Brain pericyte (primary cell): ENCODE measurements around the gene DCDC2C.

Experiments used
- DNase-seq: peaks from one replicate; pipeline ENCODE4 v3.0.0-alpha.2; 2012; ENCODE audit warnings: low read depth, low spot score

DCDC2C gene

DNA sequence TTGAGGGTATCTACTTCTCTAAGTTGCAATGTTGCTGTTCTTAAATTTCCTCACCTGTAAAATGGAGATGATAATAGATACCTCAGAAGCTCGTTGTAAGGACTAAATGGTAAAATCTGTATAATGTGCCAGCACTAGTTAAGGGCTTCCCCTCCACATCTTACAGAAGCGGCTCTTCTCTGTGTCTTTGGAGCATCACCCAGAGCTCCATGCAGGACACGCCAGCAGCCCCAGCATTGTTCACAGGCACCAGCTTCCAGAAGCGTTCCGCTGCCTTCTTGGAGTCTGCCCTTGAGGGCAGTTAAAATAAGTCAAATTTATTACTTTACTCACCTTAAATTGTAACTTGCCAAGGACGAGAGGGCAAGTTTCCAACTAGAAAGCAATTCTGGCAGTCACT is 5.8 kb downstream of the DCDC2C start:
- DNase-seq: no peak

DNA sequence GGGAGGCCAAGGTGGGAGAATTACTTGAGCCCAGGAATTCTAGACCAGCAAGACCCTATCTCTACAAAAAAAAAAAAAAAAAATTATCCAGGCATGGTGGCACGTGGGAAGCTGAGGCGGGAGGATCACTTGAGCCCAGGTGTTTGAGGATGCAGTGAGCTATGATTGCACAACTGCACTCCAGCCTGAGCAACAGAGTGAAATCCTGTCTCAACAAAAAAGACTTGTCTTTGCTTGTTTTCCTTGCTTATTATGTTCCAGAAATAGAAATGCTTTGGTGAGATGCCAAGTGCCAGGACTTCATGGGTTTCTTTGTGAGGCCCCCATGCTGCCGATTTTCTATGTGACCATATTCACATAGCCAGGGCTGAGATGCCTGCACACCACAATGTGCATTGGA is 9.0 kb downstream of the DCDC2C start:
- no peak for DNase-seq

DNA sequence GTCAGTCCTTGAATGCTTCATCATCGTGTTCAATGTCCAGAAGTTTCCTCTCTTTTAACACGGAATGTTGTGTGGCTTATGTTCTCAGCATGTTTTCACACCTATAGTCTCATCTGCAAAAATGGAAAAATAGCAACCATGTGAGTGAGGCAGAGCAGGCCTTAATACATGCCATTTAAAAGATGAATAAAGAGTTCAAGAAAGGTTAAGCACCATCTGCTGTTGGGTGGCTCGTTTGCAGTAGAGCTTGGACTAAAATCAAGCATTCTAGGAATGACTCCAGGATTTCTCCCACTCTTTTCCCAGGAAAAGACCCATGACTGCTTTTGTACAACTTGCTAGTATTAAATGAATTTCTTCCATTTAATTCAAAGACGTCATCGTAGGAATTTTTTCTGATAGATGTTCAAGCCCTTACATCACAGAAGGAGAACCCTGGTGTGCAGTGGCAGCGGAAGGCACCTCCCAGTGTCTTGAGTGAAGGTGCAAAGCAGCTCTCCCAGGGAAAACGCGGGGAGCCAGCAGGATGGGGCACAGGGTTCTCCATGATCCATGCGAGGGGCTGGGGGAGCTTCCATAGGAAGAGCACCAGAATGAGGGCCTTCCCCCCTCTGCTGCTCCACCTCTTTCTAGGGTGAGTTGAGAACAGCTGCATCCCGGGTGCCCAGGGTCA is 9.6 kb downstream of the DCDC2C start:
- no peak for DNase-seq

DNA sequence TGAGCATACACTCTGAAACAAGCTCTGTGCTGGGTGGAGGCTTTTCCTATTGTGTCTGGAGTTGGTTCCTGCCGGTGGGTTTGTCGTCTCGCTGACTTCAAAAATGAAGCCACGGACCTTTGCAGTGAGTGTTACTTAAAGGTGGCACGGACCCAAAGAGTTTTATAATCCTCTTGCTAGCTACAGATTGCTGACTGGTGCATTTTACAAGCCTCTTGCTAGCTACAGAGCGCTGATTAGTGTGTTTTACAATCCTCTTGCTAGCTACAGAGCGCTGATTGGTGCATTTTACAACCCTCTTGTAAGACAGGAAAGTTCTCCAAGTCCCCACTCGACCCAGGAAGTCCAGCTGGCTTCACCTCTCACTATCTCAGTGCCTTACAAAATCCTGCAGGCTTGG is 15.3 kb downstream of the DCDC2C start:
- DNase-seq: no peak

DNA sequence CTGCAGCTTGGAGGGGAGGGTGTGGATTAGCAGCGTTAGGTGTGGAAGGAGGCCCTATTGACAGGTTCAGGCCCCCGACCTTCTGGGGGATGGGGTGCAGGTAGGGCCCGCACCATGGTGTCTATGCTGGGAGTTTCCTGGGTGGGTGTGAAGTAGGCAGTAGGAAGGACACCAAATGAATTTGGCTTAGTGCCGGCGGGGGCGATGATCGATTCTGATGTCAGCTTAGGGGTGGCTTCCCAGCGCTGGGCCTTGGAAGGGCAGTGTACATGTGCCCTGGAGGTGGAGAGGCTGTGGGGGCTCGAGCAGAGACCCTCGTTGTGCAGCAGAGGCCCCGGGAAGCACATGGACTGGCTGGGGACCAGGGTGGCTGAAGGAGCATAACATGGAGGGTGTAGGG is 21.6 kb downstream of the DCDC2C start:
- DNase-seq: no peak

DNA sequence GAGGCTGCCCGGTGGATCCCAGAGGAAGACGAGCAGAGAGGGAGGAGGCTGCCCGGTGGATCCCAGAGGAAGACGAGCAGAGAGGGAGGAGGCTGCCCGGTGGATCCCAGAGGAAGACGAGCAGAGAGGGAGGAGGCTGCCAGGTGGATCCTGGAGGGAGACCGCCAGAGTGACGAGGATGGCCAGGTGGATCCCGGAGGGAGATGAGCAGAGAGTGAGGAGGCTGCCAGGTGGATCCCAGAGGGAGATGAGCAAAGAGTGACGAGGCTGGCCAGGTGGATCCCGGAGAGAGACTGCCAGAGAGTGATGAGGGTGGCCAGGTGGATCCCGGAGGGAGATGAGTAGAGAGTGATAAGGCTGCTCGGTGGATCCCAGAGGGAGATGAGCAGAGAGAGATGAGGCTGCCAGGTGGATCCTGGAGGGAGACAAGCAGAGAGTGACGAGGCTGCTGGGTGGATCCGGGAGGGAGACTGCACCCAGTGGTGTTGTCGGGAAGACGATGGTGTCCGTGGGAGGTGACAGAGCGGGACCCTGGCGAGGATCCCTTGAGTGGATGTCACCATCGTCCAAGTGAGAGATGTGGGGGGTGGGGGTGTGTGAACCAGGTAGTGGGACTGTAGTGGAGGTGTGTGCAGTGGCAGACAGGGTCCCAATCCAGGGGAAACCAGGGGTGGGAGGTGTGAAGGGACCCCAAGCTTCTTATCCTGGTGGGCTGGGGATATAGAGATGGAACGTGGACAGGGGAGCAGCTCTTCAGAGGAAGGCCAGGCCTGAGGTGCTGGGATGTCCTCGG is 22.3 kb downstream of the DCDC2C start:
- DNase-seq: no peak

DNA sequence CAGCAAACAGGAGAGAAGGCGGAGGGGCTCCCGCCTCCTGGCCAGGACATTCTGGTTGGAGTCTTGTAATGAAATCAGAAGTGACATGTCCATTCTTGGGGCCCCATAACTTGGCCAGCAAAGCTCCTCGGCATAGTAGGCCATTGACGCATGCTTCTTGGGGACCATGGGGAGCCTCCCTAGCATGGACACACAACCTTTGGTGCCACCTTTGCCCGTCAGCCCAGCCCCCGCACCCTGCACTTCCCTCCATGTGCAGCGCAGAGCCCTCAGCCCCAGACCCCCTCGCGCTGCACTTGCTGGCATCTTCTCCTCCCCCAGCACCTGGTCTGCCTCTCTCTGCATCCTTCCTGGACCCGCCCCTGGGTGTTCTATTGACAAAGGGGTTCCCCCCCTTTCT is 23.1 kb downstream of the DCDC2C start:
- DNase-seq: no peak

DNA sequence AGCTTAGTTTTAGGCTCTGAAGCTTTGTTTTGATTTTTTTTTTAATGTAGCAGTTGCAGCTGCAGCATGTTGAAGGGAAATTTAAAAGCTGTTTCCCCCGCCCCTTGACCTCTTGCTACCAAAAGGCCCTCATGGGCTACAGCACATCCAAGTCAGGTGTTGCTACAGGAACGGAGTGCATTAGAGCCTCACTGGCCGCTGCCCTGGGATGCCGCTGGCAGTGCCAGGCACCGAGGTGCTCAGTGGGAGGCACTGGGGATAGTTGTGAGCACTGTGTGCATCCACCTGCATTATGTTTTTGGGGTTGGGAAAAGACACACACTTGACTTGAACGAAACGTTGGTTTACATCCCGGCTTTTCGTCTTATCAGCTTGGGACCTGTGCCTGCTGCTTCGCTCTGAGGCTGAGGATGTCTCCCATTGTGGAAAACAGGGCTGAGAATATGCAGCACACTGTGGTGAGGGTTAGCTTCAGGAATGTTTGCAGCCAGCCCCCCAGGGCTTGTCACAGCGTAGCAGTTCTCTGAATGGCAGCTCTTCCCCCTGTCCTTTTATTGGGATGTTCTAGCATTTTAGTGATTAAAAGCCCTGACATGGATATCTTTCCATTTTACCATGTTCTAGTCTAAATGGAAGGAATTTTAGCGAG is 24.1 kb downstream of the DCDC2C start:
- DNase-seq: no peak

DNA sequence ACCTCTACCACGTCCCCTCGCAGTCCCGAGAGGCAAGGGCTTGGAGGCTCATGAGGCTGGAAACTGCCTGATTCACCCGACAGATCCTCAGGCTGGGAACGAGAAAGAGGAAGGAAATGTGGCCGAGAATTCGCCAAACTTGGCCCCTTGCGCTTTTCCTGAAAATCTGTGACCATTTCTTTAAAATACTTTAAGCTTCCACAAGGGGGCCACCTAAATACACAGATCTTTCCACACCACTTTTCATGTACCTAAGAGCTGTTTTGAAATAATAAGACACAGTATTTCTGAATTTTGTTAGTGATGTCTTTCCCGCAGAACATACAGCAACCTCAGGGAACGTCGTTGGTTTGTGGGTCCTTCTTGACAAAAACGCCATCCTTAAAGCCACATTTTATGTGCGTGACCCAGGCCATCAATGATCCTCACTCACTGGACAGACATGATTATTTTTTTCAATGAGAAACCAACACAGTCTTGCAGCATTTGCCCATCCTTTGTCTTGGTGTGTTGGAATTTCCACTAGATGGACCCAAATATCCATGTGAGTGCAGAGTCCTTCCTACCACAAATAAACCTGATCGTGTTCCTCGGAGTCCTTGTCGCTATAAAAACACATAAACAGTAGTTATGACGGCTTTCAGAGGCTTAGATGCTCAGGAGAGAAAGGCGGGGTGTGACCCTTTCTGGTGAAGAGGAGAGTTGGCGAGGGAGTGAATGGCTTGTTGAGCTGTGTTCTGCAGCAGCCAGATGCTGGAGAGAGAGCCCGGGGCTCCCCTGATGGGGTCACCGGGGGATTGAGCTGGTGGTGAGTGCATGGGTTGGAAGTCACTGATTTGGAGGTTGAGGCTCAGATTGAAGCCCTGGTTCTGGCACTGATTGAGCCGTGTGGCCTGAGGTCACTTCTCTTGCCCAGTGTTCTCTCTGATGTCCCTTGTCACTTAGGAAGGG is 25.0 kb downstream of the DCDC2C start:
- DNase-seq: peak; percentile 17

DNA sequence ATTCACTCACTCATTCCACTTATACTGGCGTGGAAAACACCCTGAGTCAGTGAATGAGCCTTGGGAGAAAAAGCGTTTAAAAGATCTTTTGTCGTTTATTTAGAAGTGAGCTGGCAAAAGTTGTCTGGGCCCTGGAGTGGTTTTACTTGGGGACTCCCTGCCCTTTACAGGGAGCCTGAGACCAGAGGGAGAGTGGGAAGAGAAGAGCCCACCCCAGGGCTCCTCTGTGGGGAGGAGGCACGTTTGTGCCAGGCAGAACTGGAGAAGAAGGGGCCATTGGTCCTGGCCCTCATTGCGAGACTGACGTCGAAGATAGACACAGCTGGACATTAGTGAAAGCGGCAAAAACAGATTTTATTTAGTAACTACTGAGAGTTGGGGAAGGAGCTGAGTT is 25.7 kb downstream of the DCDC2C start:
- DNase-seq: no peak

DNA sequence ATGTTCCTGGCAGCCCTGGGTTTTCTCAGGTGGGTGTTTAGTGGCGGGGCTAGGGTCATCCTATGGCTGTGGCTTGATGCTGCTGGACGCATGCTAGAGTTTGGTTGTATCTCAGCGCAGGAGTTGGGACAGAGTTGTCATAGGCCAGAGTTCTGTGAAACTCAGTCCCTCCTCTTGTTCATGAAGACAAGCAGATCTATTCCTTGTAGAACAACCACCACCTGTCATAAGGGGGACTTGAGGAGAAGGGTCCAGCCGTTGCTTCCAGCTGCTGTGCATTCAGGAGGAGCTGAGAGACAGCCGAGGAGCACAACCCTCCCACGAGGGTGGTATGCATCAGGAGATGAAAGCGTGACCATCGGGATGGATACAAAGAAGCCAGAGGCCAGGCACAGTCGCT is 26.4 kb downstream of the DCDC2C start:
- DNase-seq: no peak

DNA sequence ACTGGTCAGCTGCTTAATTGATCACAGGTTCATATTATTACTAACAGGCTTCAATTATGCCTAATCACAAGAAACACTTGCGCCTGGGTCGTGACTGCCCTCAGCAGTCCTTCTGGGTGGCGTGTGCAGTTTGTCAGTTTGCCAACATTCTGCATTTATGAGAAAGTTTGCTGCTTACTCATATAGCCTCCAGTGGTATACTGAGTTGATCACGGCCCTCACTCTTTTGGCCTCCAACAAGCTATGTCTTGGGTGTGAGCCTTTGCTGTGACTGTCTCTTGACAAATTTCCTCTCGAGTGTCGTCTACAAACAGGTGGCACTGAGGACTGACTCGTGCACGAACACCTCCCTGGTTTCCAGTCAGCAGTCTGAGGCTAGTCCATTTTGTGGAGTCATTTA is 27.3 kb downstream of the DCDC2C start:
- no peak for DNase-seq

DNA sequence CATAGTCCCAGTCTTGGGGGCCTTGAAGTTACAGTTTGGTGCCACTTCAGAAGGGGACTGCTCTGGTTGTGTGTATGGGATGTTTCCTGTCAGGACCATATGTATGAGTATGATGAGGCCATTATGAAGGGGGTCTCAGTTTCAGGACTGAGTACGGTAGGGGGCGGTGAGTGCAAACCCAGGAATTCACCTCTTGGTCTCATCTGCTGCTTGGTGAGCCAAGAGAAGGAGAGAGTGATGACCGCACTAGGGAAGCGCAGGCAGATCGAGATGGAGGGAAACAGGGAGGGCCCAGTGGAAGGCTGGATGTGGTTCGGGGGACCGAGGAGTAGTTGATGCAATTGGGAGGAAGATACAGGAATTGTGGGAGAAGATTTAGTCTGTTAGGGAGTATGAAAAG is 28.5 kb downstream of the DCDC2C start:
- no peak for DNase-seq

DNA sequence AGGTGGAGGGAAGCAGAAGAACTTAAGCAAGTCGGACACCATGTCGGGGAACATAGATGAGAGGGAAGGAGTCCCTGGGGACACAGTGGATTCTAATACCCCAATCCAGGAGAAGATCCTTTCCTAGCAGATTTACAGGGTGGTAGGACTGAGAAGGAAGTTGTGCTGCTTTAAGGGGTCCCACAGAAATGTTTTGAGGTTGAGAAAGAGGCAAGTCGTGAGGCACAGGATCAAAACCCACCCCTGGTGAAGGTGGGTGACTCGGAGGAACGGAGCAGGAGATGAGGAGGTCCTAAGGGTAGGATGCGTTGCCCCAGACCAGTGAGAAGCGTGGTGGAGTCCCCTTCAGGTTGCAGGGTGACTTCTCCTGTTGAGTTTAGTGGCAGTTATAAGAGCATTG is 32.7 kb downstream of the DCDC2C start:
- no peak for DNase-seq

DNA sequence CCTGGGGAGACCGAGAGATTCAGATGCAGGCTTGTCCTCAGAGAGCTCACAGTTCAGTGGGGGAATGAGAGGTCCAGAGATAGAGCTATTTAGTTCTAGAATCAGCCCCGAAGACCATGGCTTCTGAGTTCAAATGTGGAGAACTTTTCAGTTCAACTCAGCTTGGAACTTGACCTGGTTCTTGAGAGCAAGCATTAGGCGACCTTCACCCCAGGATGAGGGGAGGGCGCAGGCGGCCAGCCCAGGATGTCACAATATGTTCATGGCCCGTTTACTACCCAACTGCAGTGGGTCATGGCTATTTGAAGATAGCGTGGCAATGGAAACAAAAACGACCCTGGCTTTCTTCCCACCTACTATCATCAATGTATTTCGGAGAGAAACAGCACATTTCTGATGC is 33.8 kb downstream of the DCDC2C start:
- DNase-seq: no peak

DNA sequence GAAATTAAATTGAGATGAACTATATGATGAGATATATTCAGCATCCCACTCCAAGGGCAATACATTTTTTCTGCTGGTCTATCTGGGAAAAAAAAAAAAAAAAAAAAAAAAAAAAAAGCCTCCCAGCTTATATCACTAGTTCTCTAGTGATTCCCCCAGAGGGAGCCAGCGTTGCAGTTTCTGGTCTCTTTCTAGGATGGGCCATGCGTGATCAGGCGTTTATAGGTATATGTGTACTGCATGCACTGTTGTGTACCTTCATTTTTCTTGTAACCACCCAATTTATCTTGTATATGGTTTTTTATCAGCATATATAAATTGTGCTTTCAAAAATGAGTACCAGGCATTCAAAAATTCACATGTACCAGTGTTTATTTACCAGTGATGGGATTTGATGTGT is 35.1 kb downstream of the DCDC2C start:
- DNase-seq: no peak

DNA sequence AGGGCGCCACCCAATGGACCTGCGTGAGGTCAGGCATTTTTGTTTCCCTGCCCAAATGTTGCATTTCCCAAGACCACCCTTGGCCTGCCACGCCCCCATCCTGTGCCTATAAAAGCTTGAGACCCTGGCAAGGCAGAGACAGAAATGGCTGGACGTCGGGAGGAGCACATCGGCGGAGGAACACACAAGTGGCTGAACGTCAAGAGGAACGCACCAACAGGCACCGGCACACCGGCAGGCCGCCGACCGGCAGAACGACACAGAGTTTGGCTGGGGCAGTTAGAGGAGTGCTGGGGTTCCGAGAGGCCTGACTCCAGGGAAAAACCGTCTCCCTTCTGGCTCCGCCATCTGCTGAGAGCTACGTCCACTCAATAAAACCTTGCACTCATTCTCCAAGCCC is 35.9 kb downstream of the DCDC2C start:
- DNase-seq: no peak

DNA sequence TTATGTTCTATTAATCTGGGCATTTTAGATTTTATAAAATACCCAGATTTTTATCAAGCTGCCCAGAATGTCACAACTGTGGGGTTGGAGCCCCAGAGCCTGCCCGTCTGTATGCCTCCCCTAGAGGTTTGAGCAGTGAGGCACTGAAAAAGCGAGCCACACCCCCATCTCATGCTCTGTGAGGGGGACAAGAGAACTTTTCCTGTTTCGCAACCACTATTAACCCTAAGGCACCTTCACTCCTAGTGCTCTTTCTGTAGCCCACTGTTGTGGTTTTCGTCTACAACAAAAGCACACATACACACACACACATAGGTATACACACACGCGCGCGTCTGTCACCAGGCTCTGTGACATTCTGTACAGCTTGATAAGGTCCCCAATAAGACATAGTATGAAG is 38.0 kb downstream of the DCDC2C start:
- DNase-seq: no peak

DNA sequence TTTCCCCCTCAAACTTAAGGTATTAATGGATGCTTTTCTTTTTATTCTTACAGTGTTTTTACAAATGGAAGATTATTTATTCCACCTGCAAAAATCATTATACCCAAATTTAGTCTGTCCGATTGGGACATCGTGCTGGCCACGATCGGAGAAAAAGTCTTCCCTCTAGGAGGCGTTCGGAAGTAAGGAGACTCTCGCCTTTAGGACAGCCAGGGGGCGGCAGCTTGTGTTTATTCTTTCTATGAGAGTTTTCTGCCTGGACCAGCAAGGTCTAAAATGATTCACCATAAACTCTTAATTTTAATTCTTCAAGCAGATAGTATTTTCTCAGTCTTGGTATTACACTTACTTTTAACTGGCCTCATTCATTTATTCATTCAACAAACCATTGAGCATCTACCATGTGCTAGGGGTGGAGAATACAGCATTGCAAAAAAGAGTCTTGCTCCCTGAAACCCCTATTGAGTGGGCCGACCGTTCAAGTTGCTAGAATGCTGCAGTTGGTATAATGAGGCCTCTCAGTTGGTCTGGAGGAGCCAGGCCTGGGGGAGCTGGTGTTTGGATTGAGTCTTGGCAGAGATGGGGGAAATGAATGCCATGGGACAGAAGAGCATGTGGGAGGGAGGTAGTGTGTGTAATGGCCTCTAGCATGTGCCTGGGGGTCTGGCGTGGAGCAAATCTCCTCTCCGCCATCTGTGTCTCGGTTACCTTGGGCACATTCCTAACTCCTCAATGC is 38.7 kb downstream of the DCDC2C start:
- DNase-seq: no peak

DNA sequence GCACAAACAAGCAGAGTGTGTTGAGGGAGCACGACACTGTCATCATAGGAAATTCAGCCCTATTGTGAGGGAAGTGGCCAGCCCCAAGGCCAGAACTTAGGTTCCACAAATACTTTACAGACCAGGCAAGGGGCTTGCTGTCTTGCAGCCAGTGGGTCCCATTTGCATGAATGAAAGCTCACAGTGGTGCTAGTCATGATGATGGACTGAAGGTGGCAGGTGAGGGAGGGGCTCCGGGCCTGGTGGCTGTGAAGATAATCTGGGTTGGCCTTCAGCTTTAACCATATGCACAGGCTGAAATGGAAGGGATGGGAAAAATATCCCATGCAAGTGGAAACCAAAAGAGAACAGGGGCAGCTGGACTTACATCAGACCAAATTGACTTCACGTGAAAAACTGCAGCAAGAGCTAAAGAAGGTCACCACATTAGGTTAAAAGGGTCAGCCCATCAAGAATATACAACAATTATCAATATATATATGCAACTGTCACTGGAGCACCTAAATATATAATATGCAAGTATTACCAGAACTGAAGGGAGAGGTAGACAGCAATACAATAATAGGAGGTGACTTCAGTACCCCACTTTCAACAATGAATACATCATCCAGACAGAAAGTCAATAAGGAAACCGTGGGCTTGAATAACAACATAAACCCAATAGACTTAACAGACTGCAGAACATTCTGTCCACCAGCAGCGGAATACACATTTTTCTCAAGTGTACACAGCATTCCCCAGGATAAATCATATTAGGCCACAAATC is 39.6 kb downstream of the DCDC2C start:
- DNase-seq: no peak
